ENCODE results near the gene FUT2. TPM values are rescaled to one million over a fixed set of nuclear protein-coding genes. Genes with fewer than 3 reads are reported as not detected.
A peak's percentile ranks its signal among the peaks of the same experiment; 100 is the strongest.

The FUT2 gene
- total RNA-seq, 1 donor: not detected

- Histone ChIP-seq H3K9me3 (ENCODE audit: low read depth, low read length) (no peaks in the 10 kb centered on the region), H3K27me3 (ENCODE audit: insufficient read depth, low read length) (no peaks in the 10 kb centered on the region), H3K4me1 (ENCODE audit: insufficient read depth, low read length) (peaks cover 29% of the 10 kb centered on the region), H3K4me3 (ENCODE audit: low read length) (no peak overlapping the region)
These were observed 29.3 kb downstream of the FUT2 start for GRCh38 chr19:48724796-48725753.

- Histone ChIP-seq H3K4me1 (ENCODE audit: insufficient read depth, low read length) (peaks cover 23% of the 10 kb centered on the region), H3K4me3 (ENCODE audit: low read length) (no peak overlapping the region), H3K27me3 (ENCODE audit: insufficient read depth, low read length) (no peaks in the 10 kb centered on the region), H3K9me3 (ENCODE audit: low read depth, low read length) (no peaks in the 10 kb centered on the region)
These were observed 30.8 kb downstream of the FUT2 start for GRCh38 chr19:48726556-48726955.

- peaks cover 20% of the 10 kb centered on the region for H3K4me1 ChIP-seq (ENCODE audit: insufficient read depth, low read length)
- H3K4me3 ChIP-seq (ENCODE audit: low read length): no peak overlapping the region
- no peaks in the 10 kb centered on the region for H3K27me3 ChIP-seq (ENCODE audit: insufficient read depth, low read length)
- H3K9me3 ChIP-seq (ENCODE audit: low read depth, low read length): no peaks in the 10 kb centered on the region
These were observed 33.3 kb downstream of the FUT2 start for GRCh38 chr19:48728911-48729664.

- H3K4me3 ChIP-seq (ENCODE audit: low read length): no peak overlapping the region
- peaks cover 5% of the 10 kb centered on the region for H3K4me1 ChIP-seq (ENCODE audit: insufficient read depth, low read length)
- H3K27me3 ChIP-seq (ENCODE audit: insufficient read depth, low read length): no peaks in the 10 kb centered on the region
- H3K9me3 ChIP-seq (ENCODE audit: low read depth, low read length): no peaks in the 10 kb centered on the region
These were observed 35.7 kb downstream of the FUT2 start for GRCh38 chr19:48731452-48731851.

GRCh38 chr19:48734625-48735024 lies 38.9 kb downstream of the FUT2 start:
- H3K4me3 ChIP-seq (ENCODE audit: low read length): no peak overlapping the region
- H3K9me3 ChIP-seq (ENCODE audit: low read depth, low read length): no peaks in the 10 kb centered on the region
- H3K4me1 ChIP-seq (ENCODE audit: insufficient read depth, low read length): peaks cover 7% of the 10 kb centered on the region
- peaks cover 3% of the 10 kb centered on the region for H3K27me3 ChIP-seq (ENCODE audit: insufficient read depth, low read length)

GRCh38 chr19:48735031-48735615 lies 39.4 kb downstream of the FUT2 start:
- H3K27me3 ChIP-seq (ENCODE audit: insufficient read depth, low read length): peaks cover 7% of the 10 kb centered on the region
- H3K4me3 ChIP-seq (ENCODE audit: low read length): no peak overlapping the region
- H3K9me3 ChIP-seq (ENCODE audit: low read depth, low read length): no peaks in the 10 kb centered on the region
- peaks cover 11% of the 10 kb centered on the region for H3K4me1 ChIP-seq (ENCODE audit: insufficient read depth, low read length)

- no peaks in the 10 kb centered on the region for H3K9me3 ChIP-seq (ENCODE audit: low read depth, low read length)
- peaks cover 23% of the 10 kb centered on the region for H3K4me1 ChIP-seq (ENCODE audit: insufficient read depth, low read length)
- no peak overlapping the region for H3K4me3 ChIP-seq (ENCODE audit: low read length)
- H3K27me3 ChIP-seq (ENCODE audit: insufficient read depth, low read length): peaks cover 14% of the 10 kb centered on the region
These were observed 41.7 kb downstream of the FUT2 start for GRCh38 chr19:48737360-48737998.

- peaks cover 14% of the 10 kb centered on the region for H3K27me3 ChIP-seq (ENCODE audit: insufficient read depth, low read length)
- no peaks in the 10 kb centered on the region for H3K9me3 ChIP-seq (ENCODE audit: low read depth, low read length)
- H3K4me1 ChIP-seq (ENCODE audit: insufficient read depth, low read length): peaks cover 23% of the 10 kb centered on the region
- peak overlapping the region; percentile 15 for H3K4me3 ChIP-seq (ENCODE audit: low read length)
These were observed 43.0 kb downstream of the FUT2 start for GRCh38 chr19:48738557-48739403.

- H3K4me3 ChIP-seq (ENCODE audit: low read length): peak overlapping the region; percentile 15
- H3K4me1 ChIP-seq (ENCODE audit: insufficient read depth, low read length): peaks cover 23% of the 10 kb centered on the region
- H3K27me3 ChIP-seq (ENCODE audit: insufficient read depth, low read length): peaks cover 14% of the 10 kb centered on the region
- no peaks in the 10 kb centered on the region for H3K9me3 ChIP-seq (ENCODE audit: low read depth, low read length)
These were observed 43.8 kb downstream of the FUT2 start for GRCh38 chr19:48739404-48740163.

- no peaks in the 10 kb centered on the region for H3K9me3 ChIP-seq (ENCODE audit: low read depth, low read length)
- H3K4me1 ChIP-seq (ENCODE audit: insufficient read depth, low read length): peaks cover 23% of the 10 kb centered on the region
- no peak within 1 kb of the TSS for H3K4me3 ChIP-seq (ENCODE audit: low read length)
- H3K27me3 ChIP-seq (ENCODE audit: insufficient read depth, low read length): peaks cover 20% of the 10 kb centered on the region
These were observed 44.6 kb downstream of the FUT2 start, which contains the start of gene RASIP1 for GRCh38 chr19:48740164-48740972. Gene RASIP1, minus strand, starts transcription at chr19:48740610. Its CDS starts 328 bp downstream, at chr19:48740282.

GRCh38 chr19:48741129-48741999 lies 45.6 kb downstream of the FUT2 start:
- H3K27me3 ChIP-seq (ENCODE audit: insufficient read depth, low read length): peaks cover 27% of the 10 kb centered on the region
- peaks cover 23% of the 10 kb centered on the region for H3K4me1 ChIP-seq (ENCODE audit: insufficient read depth, low read length)
- H3K4me3 ChIP-seq (ENCODE audit: low read length): no peak overlapping the region
- H3K9me3 ChIP-seq (ENCODE audit: low read depth, low read length): no peaks in the 10 kb centered on the region

GRCh38 chr19:48742096-48742495 lies 46.3 kb downstream of the FUT2 start:
- peaks cover 34% of the 10 kb centered on the region for H3K27me3 ChIP-seq (ENCODE audit: insufficient read depth, low read length)
- H3K4me1 ChIP-seq (ENCODE audit: insufficient read depth, low read length): peaks cover 27% of the 10 kb centered on the region
- no peaks in the 10 kb centered on the region for H3K9me3 ChIP-seq (ENCODE audit: low read depth, low read length)
- no peak overlapping the region for H3K4me3 ChIP-seq (ENCODE audit: low read length)

All from mononuclear cell (primary cell).